ENCODE data around the gene NKX6-2.

DNA sequence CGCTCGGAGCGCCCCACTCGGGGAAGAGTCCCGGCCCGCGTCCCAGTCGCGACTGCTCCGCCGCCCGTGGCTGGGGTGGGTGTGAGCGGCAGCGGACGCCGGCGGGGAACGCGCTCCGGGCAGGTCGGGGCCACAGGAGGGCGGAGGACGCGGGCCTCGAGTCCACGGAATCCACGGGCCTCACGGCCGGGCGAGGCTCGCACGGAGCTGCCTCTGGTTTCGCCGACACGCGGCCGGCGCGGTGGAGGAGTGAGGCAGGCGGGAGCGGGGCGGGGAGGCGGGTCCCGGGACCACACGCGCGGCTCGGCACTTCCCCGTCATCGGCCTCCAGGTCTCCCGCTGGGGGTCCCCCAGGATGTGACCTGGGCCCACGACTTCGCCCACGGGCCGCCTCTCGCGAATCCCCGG lies 533 bp upstream of the NKX6-2 start:
- TF ChIP-seq, protein P1, sequence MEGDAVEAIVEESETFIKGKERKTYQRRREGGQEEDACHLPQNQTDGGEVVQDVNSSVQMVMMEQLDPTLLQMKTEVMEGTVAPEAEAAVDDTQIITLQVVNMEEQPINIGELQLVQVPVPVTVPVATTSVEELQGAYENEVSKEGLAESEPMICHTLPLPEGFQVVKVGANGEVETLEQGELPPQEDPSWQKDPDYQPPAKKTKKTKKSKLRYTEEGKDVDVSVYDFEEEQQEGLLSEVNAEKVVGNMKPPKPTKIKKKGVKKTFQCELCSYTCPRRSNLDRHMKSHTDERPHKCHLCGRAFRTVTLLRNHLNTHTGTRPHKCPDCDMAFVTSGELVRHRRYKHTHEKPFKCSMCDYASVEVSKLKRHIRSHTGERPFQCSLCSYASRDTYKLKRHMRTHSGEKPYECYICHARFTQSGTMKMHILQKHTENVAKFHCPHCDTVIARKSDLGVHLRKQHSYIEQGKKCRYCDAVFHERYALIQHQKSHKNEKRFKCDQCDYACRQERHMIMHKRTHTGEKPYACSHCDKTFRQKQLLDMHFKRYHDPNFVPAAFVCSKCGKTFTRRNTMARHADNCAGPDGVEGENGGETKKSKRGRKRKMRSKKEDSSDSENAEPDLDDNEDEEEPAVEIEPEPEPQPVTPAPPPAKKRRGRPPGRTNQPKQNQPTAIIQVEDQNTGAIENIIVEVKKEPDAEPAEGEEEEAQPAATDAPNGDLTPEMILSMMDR (IDR thresholded peaks at IDR 0.05; ENCODE audit: borderline replicate concordance, extremely low read depth, low read length, poor library complexity, severe bottlenecking), result no peak
- no peak for TF ChIP-seq EZH2 (IDR thresholded peaks at IDR 0.05; ENCODE audit: borderline replicate concordance, low read depth, low read length, severe bottlenecking)
